Eye (tissue), 1 donor: Measurements from ENCODE around the gene ZNF629.

Experiments
- DNase-seq: peaks from one replicate; pipeline ENCODE4 v3.0.0-alpha.2; 2015

ZNF629 gene

GRCh38 chr16:30766206-30766932, 20.6 kb downstream of the ZNF629 start:
- no peak for DNase-seq

- no peak for DNase-seq
Measured at GRCh38 chr16:30764816-30765465, 22.1 kb downstream of the ZNF629 start.

DNA sequence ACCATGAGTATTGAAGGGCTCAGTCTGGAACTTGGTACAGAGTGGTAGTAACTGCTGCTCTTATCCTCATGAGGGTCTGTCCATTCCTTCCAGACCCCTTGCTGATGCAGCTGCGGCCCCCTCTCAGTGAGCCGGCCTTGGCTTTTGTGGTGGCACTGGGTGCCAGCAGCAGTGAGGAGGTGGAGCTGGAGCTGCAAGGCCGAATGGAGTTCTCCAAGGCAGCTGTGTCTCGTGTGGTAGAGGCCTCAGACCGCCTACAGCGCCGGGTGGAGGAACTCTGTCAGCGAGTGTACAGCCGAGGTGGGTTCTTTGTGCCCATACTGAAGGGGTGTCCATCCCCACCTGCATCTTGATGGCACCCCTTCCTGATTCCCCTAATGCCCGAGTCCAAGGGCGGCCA, 22.9 kb downstream of the ZNF629 start:
- DNase-seq, result no peak

- DNase-seq, result no peak
Measured at GRCh38 chr16:30762991-30763725, 23.8 kb downstream of the ZNF629 start.

DNA sequence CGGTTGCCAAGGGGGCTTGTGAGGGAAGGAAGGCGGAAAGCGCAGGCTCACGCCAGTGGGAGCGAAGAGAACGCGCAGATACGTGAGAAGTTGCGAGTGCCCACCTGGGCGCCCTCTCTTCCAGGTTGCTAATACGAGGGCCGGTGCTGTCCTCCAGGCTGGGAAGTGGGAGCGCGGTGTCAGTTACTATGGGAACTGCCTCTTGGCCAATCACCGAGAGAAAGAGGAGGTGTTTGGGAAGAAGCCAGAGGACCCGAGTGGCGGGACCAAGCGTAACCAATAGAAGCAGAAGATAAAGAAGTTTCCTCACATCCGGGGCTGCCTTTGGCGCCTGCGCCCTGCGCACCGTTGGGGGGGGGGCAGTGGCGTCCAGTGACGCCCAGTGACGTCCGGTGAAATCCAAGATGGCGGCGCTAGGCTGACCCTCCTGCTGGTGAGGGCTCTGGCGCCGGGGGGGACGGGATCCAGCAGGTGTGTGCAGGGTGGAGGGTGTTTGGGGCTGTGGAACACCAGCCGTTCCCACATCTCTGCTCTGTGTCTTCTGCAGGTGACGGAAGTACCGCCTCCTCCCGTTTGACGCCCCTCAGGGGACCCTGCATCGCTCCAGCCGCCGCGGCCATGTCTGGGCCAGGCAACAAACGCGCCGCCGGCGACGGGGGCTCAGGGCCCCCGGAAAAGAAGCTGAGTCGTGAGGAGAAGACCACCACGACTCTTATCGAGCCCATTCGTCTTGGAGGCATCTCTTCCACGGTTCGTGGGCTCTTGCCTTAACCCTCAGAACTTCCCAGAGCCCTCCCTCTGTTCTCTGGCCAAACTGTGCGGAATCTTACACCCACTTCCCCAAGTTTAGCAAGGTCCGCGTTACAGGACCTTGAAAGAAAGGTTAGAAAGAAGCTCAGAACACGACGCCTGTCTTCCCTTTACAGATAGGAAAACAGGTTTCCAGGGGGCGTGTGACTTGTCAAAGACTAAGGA, 24.8 kb downstream of the ZNF629 start, which contains the start of the genes CFAP119 and RNF40:
Gene CFAP119, minus strand, starts transcription at position 135 of the 975 bp plus-strand sequence. CDS start 314 bp downstream, outside the sequence.
Gene RNF40, plus strand, starts transcription at position 395 of the 975 bp plus-strand sequence. Its CDS starts 224 bp downstream, at position 619.
- peak; percentile 99 for DNase-seq

DNA sequence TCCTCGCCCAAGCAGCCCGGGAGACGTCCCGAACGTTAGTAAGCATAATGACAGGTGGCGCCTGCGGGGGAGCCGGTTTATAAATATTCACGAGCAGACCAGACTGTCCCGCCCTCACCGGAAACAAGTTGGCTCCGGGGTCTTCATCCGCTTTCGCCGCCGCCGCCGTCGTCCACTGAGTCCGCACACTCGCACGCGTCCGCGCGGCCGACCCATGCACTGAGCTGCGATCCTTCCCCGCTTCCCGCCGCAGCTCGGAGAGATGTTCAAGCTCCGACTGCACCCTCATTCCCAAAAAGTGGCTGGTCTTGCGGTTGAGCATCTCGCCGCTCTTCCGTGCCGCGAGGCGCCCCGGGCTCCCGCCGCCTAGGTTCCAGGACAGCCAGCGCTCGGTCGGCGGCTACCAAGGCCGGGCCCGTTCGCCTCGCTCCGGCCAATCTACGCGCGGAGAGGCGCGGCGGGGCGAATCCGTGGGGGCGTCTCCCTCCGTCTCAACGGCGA, 25.5 kb downstream of the ZNF629 start:
- DNase-seq, result peak; percentile 52

DNA sequence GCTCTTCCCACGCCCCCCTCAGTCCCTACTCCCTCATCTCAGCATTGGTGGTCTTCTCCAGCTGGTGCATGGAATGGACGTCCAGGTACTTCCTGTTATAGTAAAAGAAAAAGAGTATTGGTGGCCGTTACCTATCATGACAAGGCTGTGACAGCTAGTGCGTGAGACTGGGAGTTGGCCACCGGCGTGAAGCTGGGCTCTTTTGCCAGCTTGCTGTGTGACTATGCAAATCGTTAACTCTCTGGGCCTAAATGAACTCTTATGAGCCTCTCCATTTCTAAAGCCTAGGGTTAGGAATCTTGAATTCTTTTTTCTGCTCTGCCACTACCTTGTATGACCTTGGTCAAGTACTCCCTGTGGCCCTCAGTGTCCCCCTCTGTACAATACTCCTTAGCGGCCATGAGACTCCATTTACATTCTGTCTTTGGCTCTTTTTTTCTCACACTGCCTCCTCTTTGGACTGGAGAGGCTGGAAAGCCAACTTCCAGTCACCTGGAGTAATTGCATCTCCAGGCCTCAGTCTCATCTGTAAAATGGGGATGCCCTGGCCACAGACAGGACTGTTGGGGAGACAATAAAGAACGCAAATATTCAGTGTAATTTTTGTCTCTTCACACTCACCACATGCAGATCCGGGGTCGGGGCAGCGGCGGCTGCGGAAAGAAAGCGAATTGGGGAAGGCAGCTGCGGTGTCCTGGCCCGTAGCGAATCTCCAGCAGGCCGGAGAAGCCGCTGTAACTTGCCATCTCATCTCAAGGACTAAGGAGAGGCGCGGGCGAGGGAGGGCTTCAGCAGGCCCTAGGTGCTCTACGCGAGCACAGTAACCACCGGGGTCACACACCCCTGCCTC, 26.2 kb downstream of the ZNF629 start:
- no peak for DNase-seq

DNA sequence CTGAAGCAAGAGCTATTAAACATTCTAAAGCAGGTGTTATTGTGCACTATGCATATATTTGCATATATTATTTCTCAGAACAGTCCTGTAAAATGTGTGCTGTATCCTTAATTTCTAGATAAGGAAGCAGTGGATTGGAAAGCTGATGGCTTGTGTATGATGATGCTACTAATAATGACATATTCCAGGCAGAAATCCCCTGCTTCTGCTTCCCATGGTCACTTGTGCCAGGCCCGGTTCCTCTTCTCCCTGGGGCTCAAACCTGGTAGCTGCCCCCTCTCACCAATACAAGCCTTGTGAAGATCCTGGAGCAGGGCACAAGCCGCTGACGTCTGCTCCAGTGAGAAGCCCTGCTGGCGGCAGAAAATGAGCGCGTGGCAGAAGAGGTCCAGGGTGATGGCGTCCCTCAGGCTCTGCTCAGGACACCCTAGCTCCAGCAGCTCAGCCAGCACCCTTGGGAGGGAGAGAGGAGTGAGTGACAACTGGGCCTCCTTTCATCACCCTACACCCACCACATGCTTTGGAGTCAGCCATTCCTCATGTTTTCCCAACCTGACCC, 26.9 kb downstream of the ZNF629 start:
- no peak for DNase-seq

- DNase-seq, result no peak
Measured at GRCh38 chr16:30758988-30759491, 28.0 kb downstream of the ZNF629 start.

DNA sequence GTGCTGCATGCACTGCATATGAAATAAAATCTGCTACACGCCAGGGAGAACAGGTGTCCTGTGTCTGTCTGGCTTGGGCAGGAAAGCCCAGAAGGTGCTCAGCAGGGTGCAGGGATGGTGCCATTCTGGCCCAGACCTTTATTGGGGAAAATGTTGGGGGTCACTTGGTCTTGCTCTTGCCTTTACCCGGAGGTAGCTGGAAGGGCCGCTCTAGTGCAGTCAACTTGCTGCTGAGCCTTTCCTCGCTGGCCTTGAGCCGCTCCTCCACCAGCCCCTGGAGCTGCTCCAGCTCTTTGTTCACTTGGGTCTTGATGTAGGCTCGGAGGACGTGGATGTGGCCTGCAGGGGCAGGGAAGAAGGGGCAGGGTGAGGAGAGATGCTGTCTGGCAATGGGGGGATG, 29.7 kb downstream of the ZNF629 start:
- no peak for DNase-seq

GRCh38 chr16:30756781-30757100, 30.3 kb downstream of the ZNF629 start:
- no peak for DNase-seq

DNA sequence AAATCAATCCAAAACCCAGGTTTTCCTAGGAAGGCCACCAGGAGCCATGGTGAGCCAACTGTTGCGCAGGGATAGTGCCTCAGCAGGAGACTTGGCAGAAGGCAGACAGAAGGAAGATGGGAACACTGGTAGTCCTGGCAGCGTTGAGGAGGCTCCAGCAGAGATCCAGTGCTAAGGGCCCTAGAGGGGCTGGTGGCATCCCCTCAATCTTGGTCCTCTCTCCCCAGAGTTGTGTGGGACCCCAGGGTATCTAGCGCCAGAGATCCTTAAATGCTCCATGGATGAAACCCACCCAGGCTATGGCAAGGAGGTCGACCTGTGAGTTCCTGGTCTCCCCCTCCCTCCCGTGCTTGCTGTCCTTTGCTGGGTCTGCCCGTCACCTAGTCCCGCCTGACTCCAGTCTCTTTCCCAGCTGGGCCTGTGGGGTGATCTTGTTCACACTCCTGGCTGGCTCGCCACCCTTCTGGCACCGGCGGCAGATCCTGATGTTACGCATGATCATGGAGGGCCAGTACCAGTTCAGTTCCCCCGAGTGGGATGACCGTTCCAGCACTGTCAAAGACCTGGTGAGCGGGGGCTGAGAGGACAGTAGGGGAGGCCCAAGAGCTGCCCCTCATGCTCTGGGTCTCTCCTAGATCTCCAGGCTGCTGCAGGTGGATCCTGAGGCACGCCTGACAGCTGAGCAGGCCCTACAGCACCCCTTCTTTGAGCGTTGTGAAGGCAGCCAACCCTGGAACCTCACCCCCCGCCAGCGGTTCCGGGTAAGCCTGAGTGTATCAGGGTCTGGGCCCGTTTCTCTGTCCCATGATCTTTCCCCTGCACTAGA, 30.8 kb downstream of the ZNF629 start:
- no peak for DNase-seq

DNA sequence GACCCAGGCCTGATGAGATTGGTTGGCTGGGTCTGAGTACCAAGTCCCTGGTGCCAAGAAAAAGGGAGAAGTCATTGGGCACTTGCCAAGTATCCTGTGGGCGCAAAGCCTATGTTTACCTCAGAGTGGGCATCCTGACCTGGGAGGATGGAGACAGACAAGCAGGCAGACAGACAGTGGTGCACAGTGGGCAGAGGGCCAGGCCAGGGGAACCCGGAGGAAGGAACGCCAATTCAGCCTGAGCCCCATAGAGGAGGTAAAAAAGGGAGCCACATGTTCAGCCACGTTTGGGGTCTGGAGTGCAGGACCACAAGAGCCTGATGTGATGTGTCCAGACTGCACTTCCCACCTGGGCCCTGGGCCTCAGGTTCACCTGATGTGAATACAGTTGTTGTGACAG, 33.4 kb downstream of the ZNF629 start:
- no peak for DNase-seq

GRCh38 chr16:30750876-30751465, 36.0 kb downstream of the ZNF629 start:
- no peak for DNase-seq

DNA sequence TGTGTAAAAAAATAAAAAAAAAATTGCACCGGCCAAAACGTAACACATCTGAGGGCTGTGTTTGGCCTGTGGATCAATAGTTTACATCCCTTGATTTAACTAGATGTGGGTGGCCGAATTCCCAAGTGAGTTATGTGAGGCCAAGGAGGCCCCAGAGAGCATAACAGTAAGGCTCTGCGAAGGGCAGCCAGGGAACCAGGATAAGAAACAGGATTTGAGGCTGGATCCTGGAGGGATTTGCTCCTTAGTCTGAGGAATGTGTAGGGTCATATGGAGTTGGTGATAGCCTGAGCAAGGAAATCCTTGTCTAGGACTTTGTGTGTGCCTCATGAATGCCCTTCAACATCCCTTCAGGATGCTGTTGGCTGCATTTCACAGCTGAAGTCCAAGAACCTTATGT, 36.8 kb downstream of the ZNF629 start:
- no peak for DNase-seq

- peak; percentile 41 for DNase-seq
Measured at GRCh38 chr16:30748634-30749445, 38.2 kb downstream of the ZNF629 start.

DNA sequence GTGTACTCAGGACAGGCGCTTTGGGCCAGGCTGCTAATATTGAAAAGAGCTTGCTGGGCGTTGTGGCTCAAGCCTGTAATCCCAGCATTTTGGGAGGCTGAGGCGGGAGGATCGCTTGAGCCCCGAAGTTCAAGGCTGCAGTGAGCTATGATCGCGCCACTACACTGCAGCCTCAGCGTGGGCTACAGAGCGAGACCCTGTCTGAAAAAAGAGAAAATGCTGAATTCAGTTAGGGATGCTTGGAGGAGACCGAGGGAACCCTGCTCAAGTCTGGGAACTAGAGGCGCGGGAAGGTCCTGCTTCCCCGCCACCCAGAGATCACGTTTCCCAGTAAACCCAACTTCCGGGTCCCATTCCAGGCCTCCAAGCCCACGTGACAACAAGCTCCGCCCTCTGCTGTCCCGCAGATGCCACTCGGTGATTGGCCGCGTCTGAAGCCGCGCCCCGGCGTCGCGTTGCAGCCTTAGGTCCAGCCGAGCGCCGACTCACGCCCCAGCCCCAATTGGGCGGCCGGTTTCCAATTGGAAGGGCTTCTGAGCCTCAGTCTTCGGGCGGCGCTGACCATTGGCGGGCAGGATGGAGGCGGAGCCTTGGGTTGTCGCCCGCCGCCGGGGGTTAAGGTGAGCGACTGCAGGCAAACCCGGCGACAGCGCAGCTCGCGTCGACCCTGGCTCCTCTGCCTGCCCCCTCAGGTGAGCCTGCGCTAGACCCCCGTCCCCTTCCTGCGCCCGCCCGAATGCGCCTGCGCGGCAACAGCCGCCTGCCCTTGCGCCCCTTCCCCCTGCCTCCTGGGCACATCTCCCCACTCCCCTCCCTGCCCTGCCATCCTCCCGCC, 39.0 kb downstream of the ZNF629 start, which contains the start of gene PHKG2:
Gene PHKG2, plus strand, starts transcription at position 627 of the 835 bp plus-strand sequence. CDS start 396 bp downstream, outside the sequence.
- DNase-seq, result peak; percentile 99
